A673 (cell line): ENCODE data around the gene CDC25A. TPM values are rescaled to one million over a fixed set of nuclear protein-coding genes. Genes with fewer than 3 reads are reported as not detected.

Source experiments
- BruUV-seq: library from RNA; stranded (reverse); fragments of 400-500 nt; replicated peaks from 2 replicates; lab custom pipeline; 2021; lab: Mats Ljungman, UMichigan
- CTCF ChIA-PET: fragments of 300-600 bp; sonication (Branson Sonifier 250); formaldehyde crosslinking; loops from one replicate; lab custom pipeline; 2022; ENCODE audit warnings: antibody characterized with exemption; lab: Charles Lee
- POLR2A ChIA-PET: fragments of 300-600 bp; sonication (Branson Sonifier 250); formaldehyde crosslinking; loops from one replicate; lab custom pipeline; 2022; ENCODE audit warnings: antibody characterized with exemption; ENCODE audit not compliant: low non-redundant PET; lab: Charles Lee
- DNase-seq: peaks from one replicate; pipeline ENCODE4 v3.0.0-alpha.2; 2015; ENCODE audit warnings: low spot score
- H3K27ac ChIP-seq: fragments of 200-600 bp; sonication (generic); 2 replicates; pipeline ENCODE4 v1.5.1; 2016; ENCODE audit warnings: mixed run types, low read depth, mild to moderate bottlenecking, mixed read lengths, antibody characterized with exemption, low read length; ENCODE audit not compliant: poor library complexity, severe bottlenecking
- H3K27me3 ChIP-seq: fragments of 200-600 bp; sonication (generic); replicated peaks from 2 replicates; pipeline ENCODE4 v1.6.1; 2017; ENCODE audit warnings: mixed run types, low read depth, mild to moderate bottlenecking, mixed read lengths, antibody characterized with exemption, low read length; ENCODE audit not compliant: insufficient read depth, poor library complexity
- H3K36me3 ChIP-seq: fragments of 200-600 bp; sonication (generic); 2 replicates; pipeline ENCODE4 v1.6.1; 2016; ENCODE audit warnings: mixed run types, mild to moderate bottlenecking, mixed read lengths, antibody characterized with exemption, low read length; ENCODE audit not compliant: insufficient read depth, poor library complexity, severe bottlenecking
- H3K4me1 ChIP-seq: fragments of 200-600 bp; sonication (generic); 2 replicates; pipeline ENCODE4 v1.6.1; 2017; ENCODE audit warnings: mixed run types, mild to moderate bottlenecking, mixed read lengths, antibody characterized with exemption, low read length; ENCODE audit not compliant: insufficient read depth, poor library complexity, severe bottlenecking
- H3K4me3 ChIP-seq: fragments of 200-600 bp; sonication (generic); 2 replicates; pipeline ENCODE4 v1.5.1; 2016; ENCODE audit warnings: low read depth, mixed run types, mild to moderate bottlenecking, mixed read lengths, low read length; ENCODE audit not compliant: poor library complexity, severe bottlenecking
- H3K9me3 ChIP-seq: fragments of 200-600 bp; sonication (generic); 2 replicates; pipeline ENCODE4 v1.6.1; 2016; ENCODE audit warnings: mixed run types, low read depth, mild to moderate bottlenecking, mixed read lengths, antibody characterized with exemption, low read length; ENCODE audit not compliant: poor library complexity, severe bottlenecking
- EZH2 ChIP-seq: fragments of 200-600 bp; sonication (generic); IDR thresholded peaks from 2 replicates; pipeline ENCODE4 v1.6.1; 2017; ENCODE audit warnings: borderline replicate concordance, low read depth, mild to moderate bottlenecking, mixed read lengths, antibody characterized with exemption, low read length; ENCODE audit not compliant: poor library complexity, severe bottlenecking
- intact Hi-C: fragments of 100-400 bp; cut with micrococcal nuclease; formaldehyde crosslinking; loops from one replicate; pipeline ENCODE4 v1.10.0; 2022; ENCODE audit not compliant: unreplicated experiment
- total RNA-seq: library from RNA; stranded (reverse); gene quantifications from 2 replicates; pipeline ENCODE4 v1.2.3, GENCODE V29; 2021
- TF ChIP-seq, protein P1 (sequence below): fragments of 300-800, 200-600 bp; sonication (generic); conservative IDR thresholded peaks from 2 replicates; pipeline ENCODE4 v1.5.1; 2017; ENCODE audit warnings: low read depth, mild to moderate bottlenecking, antibody characterized with exemption, low read length, moderate library complexity, mixed read lengths

Gene CDC25A
- total RNA-seq, 1 experiment from 2014 or later, result 34.6 TPM

DNA sequence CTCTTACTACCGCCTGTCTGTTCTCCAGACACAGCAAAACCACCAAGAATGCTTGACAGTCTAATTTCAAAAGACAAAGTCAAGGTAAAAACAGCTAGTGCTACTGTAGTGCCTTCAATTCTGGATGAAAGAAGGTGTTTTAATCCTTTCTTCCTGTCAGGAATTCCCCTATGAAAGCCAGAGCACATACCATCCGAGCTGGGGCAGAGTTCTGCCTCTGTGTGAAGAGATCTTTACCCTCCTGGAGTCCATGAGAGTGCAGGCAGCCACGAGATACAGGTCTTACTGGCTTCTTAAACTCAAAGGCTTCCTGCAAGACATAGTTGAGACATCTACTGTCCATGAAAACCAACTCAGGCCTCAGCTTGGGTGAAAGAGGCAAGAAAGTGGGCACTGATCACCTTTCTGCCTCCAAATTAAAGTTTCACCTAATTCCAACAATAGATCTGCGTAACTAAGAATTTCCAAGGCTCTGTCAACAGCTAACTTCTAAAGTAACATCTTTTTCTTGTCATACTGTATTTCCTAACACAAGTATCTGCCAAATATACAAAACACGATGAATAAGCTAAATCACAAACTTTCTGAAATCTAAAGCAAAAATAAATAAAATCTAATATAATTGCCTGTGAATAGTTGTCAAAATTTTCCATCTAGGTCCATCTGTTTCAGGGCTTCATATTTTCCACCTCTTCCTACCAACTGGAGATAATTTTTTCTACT is 7.5 kb downstream of the CDC25A start:
- no peak for DNase-seq
- TF ChIP-seq EZH2, result no peak
- TF ChIP-seq, protein P1, sequence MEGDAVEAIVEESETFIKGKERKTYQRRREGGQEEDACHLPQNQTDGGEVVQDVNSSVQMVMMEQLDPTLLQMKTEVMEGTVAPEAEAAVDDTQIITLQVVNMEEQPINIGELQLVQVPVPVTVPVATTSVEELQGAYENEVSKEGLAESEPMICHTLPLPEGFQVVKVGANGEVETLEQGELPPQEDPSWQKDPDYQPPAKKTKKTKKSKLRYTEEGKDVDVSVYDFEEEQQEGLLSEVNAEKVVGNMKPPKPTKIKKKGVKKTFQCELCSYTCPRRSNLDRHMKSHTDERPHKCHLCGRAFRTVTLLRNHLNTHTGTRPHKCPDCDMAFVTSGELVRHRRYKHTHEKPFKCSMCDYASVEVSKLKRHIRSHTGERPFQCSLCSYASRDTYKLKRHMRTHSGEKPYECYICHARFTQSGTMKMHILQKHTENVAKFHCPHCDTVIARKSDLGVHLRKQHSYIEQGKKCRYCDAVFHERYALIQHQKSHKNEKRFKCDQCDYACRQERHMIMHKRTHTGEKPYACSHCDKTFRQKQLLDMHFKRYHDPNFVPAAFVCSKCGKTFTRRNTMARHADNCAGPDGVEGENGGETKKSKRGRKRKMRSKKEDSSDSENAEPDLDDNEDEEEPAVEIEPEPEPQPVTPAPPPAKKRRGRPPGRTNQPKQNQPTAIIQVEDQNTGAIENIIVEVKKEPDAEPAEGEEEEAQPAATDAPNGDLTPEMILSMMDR, result no peak
- H3K9me3 ChIP-seq, result no peaks in the 10 kb centered on the region
- no peaks in the 10 kb centered on the region for H3K27me3 ChIP-seq
- H3K4me3 ChIP-seq, result no peak overlapping the region
- no peak overlapping the region for H3K27ac ChIP-seq
- ChIA-PET CTCF (interaction anchor here (0.8 kb wide), 1 partner anchor 23 kb away, joined by 4 read pairs; no protein-coding TSS in a partner anchor), POLR2A (no interaction called here)
- H3K4me1 ChIP-seq, result no peaks in the 10 kb centered on the region
- intact Hi-C loops, result no loop called here
- no TSS peak for BruUV-seq
- H3K36me3 ChIP-seq, result peaks cover 68% of the 10 kb centered on the region

DNA sequence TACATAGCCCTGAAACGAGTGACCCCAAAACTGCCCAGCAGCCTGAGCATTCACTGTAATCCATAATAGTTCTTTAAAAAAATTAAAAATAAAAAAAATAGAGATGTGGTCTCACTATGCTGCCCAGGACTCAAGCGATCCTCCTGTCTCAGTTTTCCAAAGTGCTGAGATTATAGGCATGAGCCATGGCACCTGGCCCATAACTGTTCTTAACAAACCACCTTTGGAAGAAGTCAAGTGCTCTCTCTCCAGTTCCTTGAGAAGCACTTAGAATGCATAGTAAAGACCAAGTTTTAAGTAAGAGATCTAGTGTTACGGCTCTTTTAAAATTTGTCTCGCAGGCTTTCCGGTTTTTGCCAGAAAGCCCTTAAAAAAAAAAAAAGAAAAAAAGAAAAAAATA is 8.2 kb downstream of the CDC25A start:
- no peak overlapping the region for H3K27ac ChIP-seq
- no peak overlapping the region for H3K4me3 ChIP-seq
- DNase-seq, result no peak
- peaks cover 67% of the 10 kb centered on the region for H3K36me3 ChIP-seq
- ChIA-PET CTCF (no interaction called here), POLR2A (no interaction called here)
- no peaks in the 10 kb centered on the region for H3K4me1 ChIP-seq
- H3K9me3 ChIP-seq, result no peaks in the 10 kb centered on the region
- H3K27me3 ChIP-seq, result no peaks in the 10 kb centered on the region
- intact Hi-C loops, result no loop called here
- TF ChIP-seq, protein P1, result no peak
- TF ChIP-seq EZH2, result no peak
- BruUV-seq, result no TSS peak

DNA sequence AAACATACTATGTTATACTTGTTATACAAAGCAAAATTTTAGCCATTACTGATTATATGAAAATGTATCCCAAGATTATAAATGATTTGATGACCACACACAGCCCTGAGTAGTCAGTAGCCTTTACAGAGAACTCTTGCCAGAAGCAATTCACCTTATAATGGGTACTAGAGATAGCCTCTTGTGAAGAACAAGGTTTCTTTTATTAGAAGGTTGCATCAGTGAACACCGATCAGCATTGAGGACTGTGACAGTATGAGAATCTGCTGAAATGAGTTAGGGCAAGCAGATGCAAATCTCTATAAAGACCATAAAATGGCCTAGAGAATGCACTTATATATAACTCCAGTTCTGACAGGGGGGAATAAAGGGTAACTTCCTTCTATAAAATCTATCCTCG is 10.1 kb downstream of the CDC25A start:
- POLR2A ChIA-PET, result no interaction called here

More for the DNA sequence above, 10.1 kb downstream of the CDC25A start:
- no TSS peak for BruUV-seq
- H3K9me3 ChIP-seq, result no peaks in the 10 kb centered on the region
- TF ChIP-seq, protein P1, result no peak
- no peak for TF ChIP-seq EZH2
- H3K4me3 ChIP-seq, result no peak overlapping the region
- CTCF ChIA-PET, result no interaction called here
- H3K4me1 ChIP-seq, result no peaks in the 10 kb centered on the region
- DNase-seq, result peak; percentile 6
- intact Hi-C loops, result no loop called here
- H3K27me3 ChIP-seq, result no peaks in the 10 kb centered on the region
- no peak overlapping the region for H3K27ac ChIP-seq
- H3K36me3 ChIP-seq, result peaks cover 63% of the 10 kb centered on the region
